Adrenal gland (tissue), 12 donors: ENCODE results near the gene TRAF2. TPM values are rescaled to one million over a fixed set of nuclear protein-coding genes. Genes with fewer than 3 reads are reported as not detected.

ENCODE experiments used
- DNase-seq, 7 donors: peaks; one replicate each; pipeline ENCODE4 v3.0.0-alpha.2; 2019 to 2020
- H3K27ac ChIP-seq, 5 donors: fragments of 200-600 bp; sonication (generic) in 4 of 5; 1 replicate in 3 of 5; 2 replicates in 2 of 5; pipeline versions ENCODE4 v1.5.1 to v1.8.0; 2016 to 2020; ENCODE audit warnings: mild to moderate bottlenecking in 1 of 5
- H3K27me3 ChIP-seq: fragments of 200-600 bp; 2 replicates; pipeline ENCODE4 v1.8.0; 2021
- H3K36me3 ChIP-seq, 2 donors: fragments of 200-600 bp; replicated peaks in 1 of 2; 1 replicate in 1 of 2; 2 replicates in 1 of 2; pipeline versions ENCODE4 v1.5.1 to v1.8.0; 2018 to 2022
- H3K4me1 ChIP-seq, 2 donors: fragments of 200-600 bp; replicated peaks in 1 of 2; 1 replicate in 1 of 2; 2 replicates in 1 of 2; pipeline versions ENCODE4 v1.5.1 to v1.8.0; 2018 to 2021
- H3K4me3 ChIP-seq, 4 donors: fragments of 200-600 bp; sonication (generic) in 3 of 4; one replicate each; pipeline ENCODE4 v1.5.1; 2016 to 2018
- H3K9me3 ChIP-seq, 3 donors: fragments of 200-600 bp; sonication (generic) in 1 of 3; replicated peaks in 1 of 3; 1 replicate in 2 of 3; 2 replicates in 1 of 3; pipeline versions ENCODE4 v1.5.1 to v1.8.0; 2016 to 2021
- POLR2A ChIP-seq, 2 donors: fragments of 450-650 bp; IDR thresholded peaks; one replicate each; pipeline ENCODE4 v1.6.1; 2017; ENCODE audit warnings: antibody characterized with exemption in 2 of 2, mild to moderate bottlenecking in 2 of 2, moderate library complexity in 1 of 2
- WGBS, 4 donors: extraction: QIAGEN DNeasy Blood & Tissue Kit in 2 of 4; methylation state at CpG; one replicate each; pipeline versions ENCODE4 v1.1.5 to v1.1.7; 2013 to 2017; 5-methylcytosine and 5-hydroxymethylcytosine counted together
- intact Hi-C, 2 donors: fragments of 100-400 bp; cut with DNase I; formaldehyde crosslinking; loops; one replicate each; pipeline versions ENCODE4 v1.14.1 to v1.15.0; 2022 to 2023
- polyA plus RNA-seq, 3 donors: library from polyadenylated mRNA; stranded (reverse); fragments of 200-250 nt in 2 of 3; fragments of 350-450 nt in 1 of 3; fragmentation: Illumina TruSeq in 1 of 3; extraction: RNeasy Lipid Tissue Mini Kit (QIAGEN cat#74804) in 1 of 3; gene quantifications; one replicate each; pipeline ENCODE4 v1.2.3, GENCODE V29; 2013 to 2014
- total RNA-seq, 9 donors: library from RNA; depleted of rRNA in 4 of 9; stranded (reverse); fragments of >200 nt in 4 of 9; fragments of 120-200 nt in 1 of 9; fragmentation: NEBNext Ultra II Directional in 1 of 9; extraction: Animal tissue kit (Norgen Biotek cat#: 25700) in 1 of 9; gene quantifications; one replicate each; pipeline versions ENCODE4 v1.1.0 to v1.2.4, GENCODE V29; 2013 to 2023
- TF ChIP-seq, protein P1 (sequence below), 6 experiments: fragments of 450-650 bp in 4 of 6; fragments of 200-600 bp in 2 of 6; sonication (generic) in 1 of 6; IDR thresholded peaks; 1 replicate in 5 of 6; 2 replicates in 1 of 6; pipeline versions ENCODE4 v1.5.1 to v1.8.0; 2016 to 2021; ENCODE audit warnings: antibody characterized with exemption in 6 of 6, mild to moderate bottlenecking in 2 of 6, moderate library complexity in 1 of 6
- donor health status: healthy with polysubstance abuse.
- donor health status: Bipolar disorder and iron deficiency.
- donor health status: DM: yes; HTN: yes; CAD: no.
- donor health status: DM: no; HTN: no; CAD: no.
- donor health status: DM: no; HTN: no; CAD: no.
- donor health status: DM: yes; HTN: yes; CAD: no.

Gene TRAF2
- total and polyA plus RNA-seq, 12 donors, result 3.4 to 24.7 (median 10.6) TPM

DNA sequence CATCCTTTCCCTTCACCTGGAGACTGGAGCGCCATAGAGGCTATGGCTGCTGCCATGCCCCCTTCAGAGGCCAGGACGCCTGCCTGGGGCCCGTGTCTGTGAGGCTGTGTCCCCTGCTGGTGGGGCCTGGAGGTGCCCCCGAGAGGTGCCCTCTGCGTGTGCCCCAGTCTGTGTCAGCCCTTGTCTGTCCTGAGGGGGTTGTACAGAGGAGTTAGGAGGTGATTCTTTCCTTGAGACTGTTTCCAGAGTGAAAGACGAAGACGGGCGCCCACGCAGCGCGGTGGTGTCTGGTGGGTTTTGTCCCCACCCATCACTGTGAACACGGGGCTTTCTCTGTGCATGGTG is 24.6 kb downstream of the TRAF2 start:
- no peaks in the 10 kb centered on the region for H3K4me1 ChIP-seq
- H3K4me3 ChIP-seq, result no peak overlapping the region
- no peak for DNase-seq
- H3K9me3 ChIP-seq, result no peaks in the 10 kb centered on the region
- WGBS, 4 donors, result 86 to 94% (median 91%) methylated on average over 9 to 12 of the region's 12 CpGs
- intact Hi-C loops, result no loop called here
- no peaks in the 10 kb centered on the region for H3K27me3 ChIP-seq
- no peak overlapping the region for H3K27ac ChIP-seq
- H3K36me3 ChIP-seq, result peaks cover 0 to 34% of the 10 kb centered on the region in 2 donors
- TF ChIP-seq POLR2A (IDR thresholded peaks at IDR 0.05), result no peak
- TF ChIP-seq, protein P1, sequence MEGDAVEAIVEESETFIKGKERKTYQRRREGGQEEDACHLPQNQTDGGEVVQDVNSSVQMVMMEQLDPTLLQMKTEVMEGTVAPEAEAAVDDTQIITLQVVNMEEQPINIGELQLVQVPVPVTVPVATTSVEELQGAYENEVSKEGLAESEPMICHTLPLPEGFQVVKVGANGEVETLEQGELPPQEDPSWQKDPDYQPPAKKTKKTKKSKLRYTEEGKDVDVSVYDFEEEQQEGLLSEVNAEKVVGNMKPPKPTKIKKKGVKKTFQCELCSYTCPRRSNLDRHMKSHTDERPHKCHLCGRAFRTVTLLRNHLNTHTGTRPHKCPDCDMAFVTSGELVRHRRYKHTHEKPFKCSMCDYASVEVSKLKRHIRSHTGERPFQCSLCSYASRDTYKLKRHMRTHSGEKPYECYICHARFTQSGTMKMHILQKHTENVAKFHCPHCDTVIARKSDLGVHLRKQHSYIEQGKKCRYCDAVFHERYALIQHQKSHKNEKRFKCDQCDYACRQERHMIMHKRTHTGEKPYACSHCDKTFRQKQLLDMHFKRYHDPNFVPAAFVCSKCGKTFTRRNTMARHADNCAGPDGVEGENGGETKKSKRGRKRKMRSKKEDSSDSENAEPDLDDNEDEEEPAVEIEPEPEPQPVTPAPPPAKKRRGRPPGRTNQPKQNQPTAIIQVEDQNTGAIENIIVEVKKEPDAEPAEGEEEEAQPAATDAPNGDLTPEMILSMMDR (IDR thresholded peaks at IDR 0.05), result no peak

DNA sequence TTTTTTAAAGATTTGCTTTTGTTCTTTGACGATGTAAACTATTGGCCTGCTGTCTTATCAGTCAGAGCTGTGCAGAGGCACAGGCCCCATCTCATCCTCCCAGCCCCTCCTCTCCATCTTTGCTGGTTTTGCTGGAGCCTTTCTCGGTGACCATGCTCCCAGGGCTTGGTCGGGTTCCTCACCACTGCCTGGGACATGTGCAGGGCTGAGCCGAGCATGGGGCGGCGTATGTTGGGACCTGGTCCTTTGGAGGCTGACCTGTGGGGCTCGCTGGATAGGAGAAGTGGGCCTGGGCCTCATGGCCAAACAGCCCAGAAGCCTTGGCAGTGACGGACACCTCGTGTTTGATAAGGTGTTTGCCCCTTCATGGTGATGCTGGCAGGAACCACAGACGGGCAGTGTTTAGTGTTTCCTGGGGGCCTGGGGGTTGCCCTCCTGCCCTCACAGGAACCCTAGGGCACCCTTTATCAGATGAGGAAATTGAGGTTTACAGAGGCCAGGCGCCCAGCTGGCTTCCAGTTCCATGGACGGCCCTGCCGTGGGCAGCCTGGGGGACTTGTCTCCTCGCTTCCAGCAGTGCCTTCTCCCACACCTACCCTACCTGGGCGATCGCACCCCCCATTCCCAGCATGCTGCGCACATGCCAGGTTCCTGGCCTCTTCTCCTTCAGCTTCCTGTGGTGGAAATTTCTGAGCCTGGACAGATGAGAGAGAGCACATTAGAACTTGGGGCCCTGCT is 27.6 kb downstream of the TRAF2 start:
- Histone ChIP-seq H3K4me3 (no peak overlapping the region), H3K36me3 (peaks cover 0 to 41% of the 10 kb centered on the region in 2 donors), H3K4me1 (no peaks in the 10 kb centered on the region), H3K27me3 (no peaks in the 10 kb centered on the region), H3K9me3 (no peaks in the 10 kb centered on the region), H3K27ac (no peak overlapping the region)
- 90 to 92% (median 92%) methylated on average over 8 to 17 of the region's 17 CpGs for WGBS, 4 donors
- TF ChIP-seq, protein P1 (IDR thresholded peaks at IDR 0.05), result no peak
- TF ChIP-seq POLR2A (IDR thresholded peaks at IDR 0.05), result no peak
- intact Hi-C loops, result no loop called here
- DNase-seq, result no peak

DNA sequence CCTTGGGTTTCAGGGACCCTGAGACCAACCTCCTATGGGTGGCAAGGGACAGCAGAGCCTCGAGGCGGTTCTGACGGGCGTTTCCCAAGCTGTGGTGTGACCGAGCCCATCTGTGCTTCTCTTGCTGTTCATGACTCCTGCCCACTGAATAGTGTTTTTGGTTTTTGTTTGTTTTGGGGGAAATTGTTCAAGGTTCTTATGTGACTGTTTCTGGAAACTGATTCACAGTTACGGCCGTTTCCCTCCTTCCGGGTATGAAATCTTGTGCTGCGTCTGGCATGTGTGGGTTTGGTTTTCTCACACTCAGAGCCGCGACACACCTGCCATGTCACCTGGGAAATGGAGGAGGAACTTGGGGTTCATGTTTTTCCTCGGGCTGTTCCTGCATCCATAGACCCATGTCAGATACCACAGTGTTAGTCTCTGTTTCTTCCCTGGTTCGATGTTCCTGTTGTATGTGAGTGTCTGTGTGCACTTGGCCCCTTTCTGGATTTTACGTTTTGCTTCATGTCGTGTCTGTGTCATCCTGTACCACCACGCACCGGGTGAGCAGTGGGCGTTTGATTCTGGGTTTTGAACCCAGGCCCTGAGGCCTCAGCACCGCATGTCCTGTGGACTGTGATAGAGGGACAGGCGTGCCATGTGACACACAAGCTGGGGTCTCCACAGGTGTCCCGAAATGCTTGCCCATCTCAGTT is 29.5 kb downstream of the TRAF2 start:
- 90 to 93% (median 90%) methylated on average over 20 to 21 of the region's 21 CpGs for WGBS, 4 donors
- TF ChIP-seq, protein P1 (IDR thresholded peaks at IDR 0.05), result no peak
- TF ChIP-seq POLR2A (IDR thresholded peaks at IDR 0.05), result no peak
- intact Hi-C loops, result no loop called here

DNA sequence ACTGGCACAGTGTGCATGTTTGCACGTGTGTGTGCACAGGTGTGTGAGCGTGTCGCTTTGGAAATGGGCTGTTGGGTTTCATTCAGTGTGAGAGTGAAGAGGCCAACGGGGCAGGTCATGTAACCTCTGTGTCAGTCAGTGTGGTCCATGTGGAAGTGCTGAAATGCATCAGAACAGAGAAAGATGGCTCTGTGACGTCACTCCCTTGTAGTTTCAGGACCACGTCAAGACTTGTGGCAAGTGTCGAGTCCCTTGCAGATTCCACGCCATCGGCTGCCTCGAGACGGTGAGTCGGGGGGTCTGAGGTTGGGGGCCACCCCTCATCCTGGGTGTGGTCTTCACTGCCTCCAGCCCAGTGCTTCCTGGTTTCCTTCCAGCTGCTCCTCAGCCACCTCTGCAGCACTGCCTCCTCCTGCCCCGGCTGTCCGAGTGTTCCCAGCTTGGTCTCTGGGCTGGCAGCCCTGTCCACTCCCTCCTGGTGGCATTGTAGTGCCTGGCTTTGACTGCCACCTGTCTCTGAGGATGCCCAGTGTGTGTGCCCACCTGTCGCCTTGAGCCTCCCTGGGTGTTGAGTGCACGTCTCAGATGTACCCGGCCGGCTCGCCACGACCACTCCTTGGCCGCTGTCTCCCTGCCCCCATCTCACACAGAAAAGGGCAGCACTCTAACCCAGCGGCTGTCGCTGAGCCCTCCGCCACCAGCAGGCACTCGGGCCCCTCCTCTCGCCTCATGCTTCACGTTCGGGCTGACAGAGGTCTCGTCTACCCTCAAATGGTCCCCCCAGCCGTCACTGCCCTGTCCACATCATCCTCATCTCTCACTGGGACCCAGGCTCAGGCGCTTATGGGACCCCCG is 30.2 kb downstream of the TRAF2 start:
- no peak overlapping the region for H3K27ac ChIP-seq
- peaks cover 0 to 2% of the 10 kb centered on the region in 2 donors for H3K4me1 ChIP-seq
- TF ChIP-seq, protein P1 (IDR thresholded peaks at IDR 0.05), result no peak
- TF ChIP-seq POLR2A (IDR thresholded peaks at IDR 0.05), result no peak
- DNase-seq, result no peak
- no peaks in the 10 kb centered on the region for H3K9me3 ChIP-seq
- 92 to 94% (median 93%) methylated on average over 23 to 32 of the region's 32 CpGs for WGBS, 4 donors
- peaks cover 0 to 37% of the 10 kb centered on the region in 2 donors for H3K36me3 ChIP-seq
- no peaks in the 10 kb centered on the region for H3K27me3 ChIP-seq
- intact Hi-C loops, result no loop called here
- H3K4me3 ChIP-seq, result no peak overlapping the region

More for the DNA sequence above, 29.5 kb downstream of the TRAF2 start:
- no peak for DNase-seq
- Histone ChIP-seq H3K4me1 (no peaks in the 10 kb centered on the region), H3K27ac (no peak overlapping the region), H3K27me3 (no peaks in the 10 kb centered on the region), H3K9me3 (no peaks in the 10 kb centered on the region), H3K4me3 (no peak overlapping the region), H3K36me3 (peaks cover 0 to 33% of the 10 kb centered on the region in 2 donors)
